K562 (cell line): Measurements from ENCODE around the gene AGRN. TPM values are rescaled to one million over a fixed set of nuclear protein-coding genes. Genes with fewer than 3 reads are reported as not detected.
A peak's percentile ranks its signal among the peaks of the same experiment; 100 is the strongest.

Experiments used
- ATF1 ChIP-seq, 2 experiments: fragments of 450-650 bp in 1 of 2; IDR thresholded peaks; 2 replicates each; pipeline ENCODE4 v1.6.1; 2016; ENCODE audit warnings: missing compliant biosample characterization in 1 of 2, missing genetic modification characterization in 1 of 2
- ATF7 ChIP-seq: fragments of 450-650 bp; IDR thresholded peaks from 2 replicates; pipeline ENCODE4 v1.7.1; 2014; ENCODE audit warnings: mild to moderate bottlenecking, moderate library complexity
- ESRRA ChIP-seq: fragments of 450-650 bp; IDR thresholded peaks from 2 replicates; pipeline ENCODE4 v1.6.1; 2014; ENCODE audit warnings: low read depth, mild to moderate bottlenecking, moderate library complexity, borderline replicate concordance
- FOXP4 ChIP-seq: sonication (generic); formaldehyde crosslinking; IDR thresholded peaks from 2 replicates; pipeline ENCODE4 v1.8.0; 2022; ENCODE audit warnings: mild to moderate bottlenecking, missing genetic modification reagents, borderline replicate concordance
- L3MBTL2 ChIP-seq: fragments of 450-650 bp; IDR thresholded peaks from 2 replicates; pipeline ENCODE4 v1.6.1; 2016; ENCODE audit warnings: mild to moderate bottlenecking, moderate library complexity
- MAZ ChIP-seq, 2 experiments: fragments of 450-650 bp in 1 of 2; sonication (generic) in 1 of 2; formaldehyde crosslinking; IDR thresholded peaks in 1 of 2; conservative IDR thresholded peaks in 1 of 2; 2 replicates each; pipeline versions ENCODE4 v1.4.0 to v1.5.0; 2020; ENCODE audit warnings: mild to moderate bottlenecking in 1 of 2, missing genetic modification reagents in 1 of 2
- MYC ChIP-seq, 2 experiments: fragments of 250-450 bp in 1 of 2; sonication (Bioruptor Pico) in 1 of 2; IDR thresholded peaks; 2 replicates each; pipeline versions ENCODE4 v1.5.1 to v1.6.1; 2012 to 2021; ENCODE audit warnings: low read depth in 2 of 2, borderline replicate concordance in 1 of 2, improper control_type of control experiment in 1 of 2, low read length in 1 of 2, mild to moderate bottlenecking in 1 of 2, moderate library complexity in 1 of 2
- PHF21A ChIP-seq: fragments of 450-650 bp; IDR thresholded peaks from 2 replicates; pipeline ENCODE4 v1.6.1; 2017; ENCODE audit warnings: low read depth, borderline replicate concordance
- RAD21 ChIP-seq, 2 experiments: fragments of 250-450 bp in 1 of 2; fragments of 450-650 bp in 1 of 2; sonication (Bioruptor Pico) in 1 of 2; formaldehyde crosslinking in 1 of 2; IDR thresholded peaks in 1 of 2; conservative IDR thresholded peaks in 1 of 2; 2 replicates each; pipeline versions ENCODE4 v1.4.0 to v1.8.0; 2020 to 2022; ENCODE audit warnings: mild to moderate bottlenecking in 2 of 2, moderate library complexity in 1 of 2
- RAD51 ChIP-seq: fragments of 450-650 bp; IDR thresholded peaks from 2 replicates; pipeline ENCODE4 v1.7.1; 2016; ENCODE audit warnings: low read depth, mild to moderate bottlenecking, borderline replicate concordance
- RBBP5 ChIP-seq: fragments of 200-600 bp; sonication (generic); IDR thresholded peaks from 2 replicates; pipeline ENCODE4 v1.6.1; 2012; ENCODE audit warnings: borderline replicate concordance, mild to moderate bottlenecking, low read length, control low read depth, inconsistent platforms; ENCODE audit not compliant: insufficient read depth, poor library complexity, severe bottlenecking
- RBFOX2 ChIP-seq: fragments of 200-400 bp; formaldehyde crosslinking; IDR thresholded peaks from 2 replicates; pipeline ENCODE4 v1.6.1; 2017; ENCODE audit warnings: low read depth, mild to moderate bottlenecking, low read length, moderate library complexity
- SMARCB1 ChIP-seq: IDR thresholded peaks from 2 replicates; pipeline ENCODE4 v1.6.1; 2011; ENCODE audit warnings: improper control_type of control experiment, low read depth; ENCODE audit not compliant: insufficient read length
- YY1 ChIP-seq, 3 experiments: IDR thresholded peaks; 2 replicates each; pipeline ENCODE4 v1.6.1; 2011; ENCODE audit warnings: low read length in 2 of 3, mild to moderate bottlenecking in 2 of 3, moderate library complexity in 2 of 3, borderline replicate concordance in 1 of 3, control low read depth in 1 of 3, low read depth in 1 of 3; ENCODE audit not compliant: insufficient read depth in 3 of 3, insufficient replicate concordance in 2 of 3, control insufficient read depth in 1 of 3, insufficient read length in 1 of 3; ENCODE audit errors: extremely low read depth in 1 of 3
- ZKSCAN8 ChIP-seq: fragments of 200-800 bp; sonication (Bioruptor generic); IDR thresholded peaks from 2 replicates; pipeline ENCODE4 v1.6.1; 2016; ENCODE audit warnings: missing genetic modification characterization, missing compliant biosample characterization
- polyA plus RNA-seq, 8 experiments: library from polyadenylated mRNA; depleted of rRNA in 4 of 8; stranded (reverse) in 5 of 8; unstranded in 3 of 8; fragments of >200 nt; fragmentation: Nextera tagmentation in 2 of 8; fragmentation: Illumina TruSeq in 1 of 8; extraction: Ambion mirVana in 2 of 8; extraction: Trizol in 1 of 8; gene quantifications; 2 replicates each; pipeline versions ENCODE4 v1.2.1 to v1.2.3, GENCODE V29; 2011 to 2014; ENCODE audit warnings: inconsistent platforms in 1 of 8, missing spikeins in 1 of 8
- total RNA-seq, 7 experiments: library from RNA; depleted of rRNA in 6 of 7; stranded (reverse); fragments of >200 nt in 6 of 7; fragmentation: Illumina TruSeq in 2 of 7; extraction: Trizol in 2 of 7; gene quantifications; 2 replicates each; pipeline versions ENCODE4 v1.2.1 to v1.2.3, GENCODE V29; 2011 to 2021; ENCODE audit warnings: low replicate concordance in 1 of 7
- TF ChIP-seq, protein P1 (sequence below): fragments of 450-650 bp; formaldehyde crosslinking; IDR thresholded peaks from 2 replicates; pipeline ENCODE4 v1.4.0; 2020; ENCODE audit warnings: mild to moderate bottlenecking, moderate library complexity

AGRN gene
- total and polyA plus RNA-seq, 9 of the 15 experiments (the other 6 are each of a cell fraction or from before 2014, with no cell fraction given) = 0.04 to 111 (median 18.1) TPM

DNA sequence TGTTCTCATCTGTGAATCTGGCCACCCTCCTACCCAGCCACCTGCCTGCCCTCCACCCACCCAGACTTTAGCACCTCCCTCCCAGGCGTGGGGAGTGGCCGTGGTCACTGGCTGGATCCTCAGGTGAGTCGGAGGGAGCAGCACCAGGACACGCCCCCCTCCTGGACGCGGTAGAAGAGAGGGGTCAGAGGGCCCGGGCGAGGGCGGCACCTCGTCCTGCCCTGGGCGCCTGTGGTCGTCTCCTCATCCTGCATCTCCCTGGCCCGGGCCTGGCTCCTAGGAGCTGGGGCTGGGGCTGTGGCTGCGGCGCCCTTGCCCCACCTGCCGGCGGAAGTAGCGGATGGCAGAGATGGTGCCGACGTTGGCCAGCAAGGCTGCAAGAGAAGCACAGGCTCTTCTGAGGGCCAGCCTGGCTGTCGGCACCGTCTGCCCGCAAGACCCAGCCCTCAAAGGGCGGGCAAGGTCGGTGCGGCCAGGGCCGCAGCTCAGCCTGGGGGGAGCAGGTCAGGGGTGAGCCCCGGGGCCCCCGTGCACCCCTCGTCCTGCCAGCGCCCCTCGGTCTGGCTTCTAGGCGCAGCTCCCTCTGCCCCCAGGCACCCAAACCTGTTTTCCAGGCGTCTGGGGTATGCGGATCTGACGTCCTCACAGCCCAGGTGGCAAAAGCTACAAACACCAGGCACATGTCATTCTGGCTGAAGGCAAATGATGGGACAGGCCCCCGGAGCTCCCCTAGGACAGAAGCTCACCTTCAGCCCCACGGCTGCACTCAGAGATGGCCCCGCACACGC, 43.8 kb upstream of the AGRN start (continued):
- no peak for TF ChIP-seq ZKSCAN8 (CRISPR knock-in tag)
- peak; percentile 66 to 74 for TF ChIP-seq RAD21 (CRISPR knock-in tag; conservative IDR thresholded peaks at IDR 0.05 in 1 of 2, IDR thresholded peaks at IDR 0.05 in 1 of 2)
- no peak for TF ChIP-seq ATF1 (CRISPR knock-in tag; IDR thresholded peaks at IDR 0.05)
- peak; percentile 35 for TF ChIP-seq ATF1 (tag; IDR thresholded peaks at IDR 0.05)
- TF ChIP-seq YY1 (IDR thresholded peaks at IDR 0.05; ENCODE audit: borderline replicate concordance in 1 of 3, control insufficient read depth in 1 of 3, extremely low read depth in 1 of 3, insufficient read depth in 3 of 3, insufficient read length in 1 of 3, insufficient replicate concordance in 2 of 3, low read depth in 1 of 3, low read length in 2 of 3) = peak in 1 of 3 experiments; percentile 15
- no peak for TF ChIP-seq RBBP5
- TF ChIP-seq RAD51 = no peak
- TF ChIP-seq ATF7 = 0 out of 2 replicates have a peak, but pooled peaks have one; percentile 10
- peak; percentile 47 for TF ChIP-seq L3MBTL2
- TF ChIP-seq, protein P1, sequence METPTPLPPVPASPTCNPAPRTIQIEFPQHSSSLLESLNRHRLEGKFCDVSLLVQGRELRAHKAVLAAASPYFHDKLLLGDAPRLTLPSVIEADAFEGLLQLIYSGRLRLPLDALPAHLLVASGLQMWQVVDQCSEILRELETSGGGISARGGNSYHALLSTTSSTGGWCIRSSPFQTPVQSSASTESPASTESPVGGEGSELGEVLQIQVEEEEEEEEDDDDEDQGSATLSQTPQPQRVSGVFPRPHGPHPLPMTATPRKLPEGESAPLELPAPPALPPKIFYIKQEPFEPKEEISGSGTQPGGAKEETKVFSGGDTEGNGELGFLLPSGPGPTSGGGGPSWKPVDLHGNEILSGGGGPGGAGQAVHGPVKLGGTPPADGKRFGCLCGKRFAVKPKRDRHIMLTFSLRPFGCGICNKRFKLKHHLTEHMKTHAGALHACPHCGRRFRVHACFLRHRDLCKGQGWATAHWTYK (CRISPR knock-in tag) = peak; percentile 47; the same call in 1 of the 2 replicates
- TF ChIP-seq FOXP4 (CRISPR knock-in tag) = 0 out of 2 replicates have a peak, but pooled peaks have one; percentile 36
- peak; percentile 65; the same call in 1 of the 2 replicates for TF ChIP-seq PHF21A
- TF ChIP-seq MAZ (CRISPR knock-in tag; conservative IDR thresholded peaks at IDR 0.05 in 1 of 2, IDR thresholded peaks at IDR 0.05 in 1 of 2) = 0 out of 4 replicates have a peak, but pooled peaks of 1 of the 2 experiments have one; percentile 37
- no peak for TF ChIP-seq SMARCB1
- no peak for TF ChIP-seq MYC (IDR thresholded peaks at IDR 0.05; ENCODE audit: low read depth, low read length)
- peak; percentile 76; the same call in 1 of the 2 replicates for TF ChIP-seq MYC (CRISPR knock-in tag; IDR thresholded peaks at IDR 0.05; ENCODE audit: borderline replicate concordance, low read depth)
- TF ChIP-seq ESRRA = peak; percentile 46; the same call in 1 of the 2 replicates
- TF ChIP-seq RBFOX2 = peak; percentile 20; the same call in 1 of the 2 replicates
- TF ChIP-seq, all 486 proteins: peak for 39
